Prostate gland (tissue), 2 donors: ENCODE data around the gene DEFB124.

Experiments
- CTCF ChIP-seq, 4 experiments: fragments of 200-600 bp in 2 of 4; fragments of 450-650 bp in 2 of 4; sonication (generic) in 2 of 4; IDR thresholded peaks; 1 replicate in 3 of 4; 2 replicates in 1 of 4; pipeline ENCODE4 v1.5.1; 2016 to 2019; ENCODE audit warnings: antibody characterized with exemption in 4 of 4, mild to moderate bottlenecking in 2 of 4, moderate library complexity in 2 of 4
- POLR2A ChIP-seq: fragments of 450-650 bp; IDR thresholded peaks from one replicate; pipeline ENCODE4 v1.6.1; 2016; ENCODE audit warnings: antibody characterized with exemption, mild to moderate bottlenecking

GRCh38 chr20:31500527-31500926, 25.6 kb upstream of the DEFB124 start:
- no peak for TF ChIP-seq CTCF (IDR thresholded peaks at IDR 0.05)
- TF ChIP-seq POLR2A: no peak
